Prostate gland (tissue), 2 donors: ENCODE data around the gene ZSWIM3. TPM values are rescaled to one million over a fixed set of nuclear protein-coding genes. Genes with fewer than 3 reads are reported as not detected.

Source experiments
- DNase-seq: peaks from one replicate; pipeline ENCODE4 v3.0.0-alpha.2; 2019; ENCODE audit warnings: low spot score
- H3K27ac ChIP-seq, 2 donors: fragments of 200-600 bp; sonication (generic); 2 replicates each; pipeline ENCODE4 v1.5.1; 2017 to 2019
- H3K27me3 ChIP-seq: fragments of 200-600 bp; sonication (generic); replicated peaks from 2 replicates; pipeline ENCODE4 v1.5.1; 2019; ENCODE audit not compliant: insufficient read depth
- H3K36me3 ChIP-seq, 2 donors: fragments of 200-600 bp; sonication (generic); 1 replicate in 1 of 2; 2 replicates in 1 of 2; pipeline versions ENCODE4 v1.5.1 to v1.8.1; 2017 to 2019
- H3K4me1 ChIP-seq: fragments of 200-600 bp; sonication (generic); replicated peaks from 2 replicates; pipeline ENCODE4 v1.5.1; 2019
- H3K4me3 ChIP-seq, 2 donors: fragments of 200-600 bp; sonication (generic); 2 replicates each; pipeline ENCODE4 v1.5.1; 2017 to 2019
- H3K9me3 ChIP-seq: fragments of 200-600 bp; sonication (generic); 2 replicates; pipeline ENCODE4 v1.5.1; 2017
- POLR2A ChIP-seq: fragments of 450-650 bp; IDR thresholded peaks from one replicate; pipeline ENCODE4 v1.6.1; 2016; ENCODE audit warnings: antibody characterized with exemption, mild to moderate bottlenecking
- POLR2AphosphoS5 ChIP-seq: sonication (generic); formaldehyde crosslinking; IDR thresholded peaks from one replicate; pipeline ENCODE4 v1.6.1; 2017; ENCODE audit warnings: antibody characterized with exemption
- WGBS: methylation state at CpG from one replicate; pipeline ENCODE4 v1.1.5; 2018; 5-methylcytosine and 5-hydroxymethylcytosine counted together
- intact Hi-C: fragments of 100-400 bp; cut with DNase I; formaldehyde crosslinking; loops from one replicate; pipeline ENCODE4 v1.14.2; 2022
- total RNA-seq, 2 donors: library from RNA; depleted of rRNA; stranded (reverse); fragments of >200 nt; gene quantifications; one replicate each; pipeline ENCODE4 v1.1.0, GENCODE V29; 2016
- TF ChIP-seq, protein P1 (sequence below), 4 experiments: fragments of 200-600 bp in 2 of 4; fragments of 450-650 bp in 2 of 4; sonication (generic) in 2 of 4; IDR thresholded peaks; 1 replicate in 3 of 4; 2 replicates in 1 of 4; pipeline ENCODE4 v1.5.1; 2016 to 2019; ENCODE audit warnings: antibody characterized with exemption in 4 of 4, mild to moderate bottlenecking in 2 of 4, moderate library complexity in 2 of 4

Gene ZSWIM3
- total RNA-seq, 2 donors from 2014 or later = 4.3 to 11.9 TPM

GRCh38 chr20:45909336-45909808 is 52.0 kb downstream of the ZSWIM3 start:
- intact Hi-C loops = no loop called here
- Histone ChIP-seq H3K27ac (no peak overlapping the region), H3K4me3 (no peak overlapping the region)

DNA sequence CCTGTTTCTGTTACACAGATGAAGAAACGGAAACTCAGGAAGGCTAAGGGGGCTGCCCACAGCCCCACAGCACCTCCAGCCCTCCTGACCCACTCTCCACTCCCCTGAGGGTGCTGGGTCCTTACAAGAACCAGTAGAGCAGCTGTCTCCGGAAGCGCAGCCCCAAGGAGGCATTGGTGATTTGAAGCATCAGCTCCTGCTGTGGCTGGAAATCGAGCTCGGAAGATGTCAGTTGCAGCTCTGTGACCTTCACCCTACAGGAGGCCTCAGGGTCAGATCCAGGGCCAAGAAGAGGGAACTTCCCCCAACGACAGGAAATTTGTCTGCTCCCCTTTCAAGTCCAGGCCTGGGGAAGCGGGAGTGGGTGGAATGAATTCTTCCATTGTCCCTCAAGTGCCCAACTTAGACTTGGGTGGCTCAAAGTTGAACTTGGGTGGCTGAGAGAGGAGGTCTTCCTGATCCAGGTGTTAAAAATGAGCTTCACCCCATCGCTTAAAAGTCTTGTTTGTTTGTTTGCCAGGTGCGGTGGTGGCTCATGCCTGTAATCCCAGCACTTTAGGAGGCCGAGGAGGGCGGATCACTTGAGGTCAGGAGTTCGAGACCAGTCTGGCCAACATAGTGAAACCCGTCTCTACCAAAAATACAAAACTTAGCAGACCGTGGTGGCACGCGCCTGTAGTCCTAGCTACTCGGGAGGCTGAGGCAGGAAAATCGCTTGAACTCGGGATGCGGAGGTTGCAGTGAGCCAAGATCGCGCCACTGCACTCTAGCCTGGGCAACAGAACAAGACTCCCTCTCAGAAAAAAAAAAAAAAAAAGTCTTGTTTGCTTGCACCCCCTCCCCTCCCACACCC is 52.6 kb downstream of the ZSWIM3 start:
- Histone ChIP-seq H3K36me3 (no peaks in the 10 kb centered on the region), H3K9me3 (no peaks in the 10 kb centered on the region), H3K4me3 (no peak overlapping the region), H3K27me3 (no peaks in the 10 kb centered on the region), H3K27ac (no peak overlapping the region), H3K4me1 (no peaks in the 10 kb centered on the region)
- no peak for DNase-seq
- 89% methylated on average over 22 of the region's 22 CpGs for WGBS
- TF ChIP-seq, protein P1, sequence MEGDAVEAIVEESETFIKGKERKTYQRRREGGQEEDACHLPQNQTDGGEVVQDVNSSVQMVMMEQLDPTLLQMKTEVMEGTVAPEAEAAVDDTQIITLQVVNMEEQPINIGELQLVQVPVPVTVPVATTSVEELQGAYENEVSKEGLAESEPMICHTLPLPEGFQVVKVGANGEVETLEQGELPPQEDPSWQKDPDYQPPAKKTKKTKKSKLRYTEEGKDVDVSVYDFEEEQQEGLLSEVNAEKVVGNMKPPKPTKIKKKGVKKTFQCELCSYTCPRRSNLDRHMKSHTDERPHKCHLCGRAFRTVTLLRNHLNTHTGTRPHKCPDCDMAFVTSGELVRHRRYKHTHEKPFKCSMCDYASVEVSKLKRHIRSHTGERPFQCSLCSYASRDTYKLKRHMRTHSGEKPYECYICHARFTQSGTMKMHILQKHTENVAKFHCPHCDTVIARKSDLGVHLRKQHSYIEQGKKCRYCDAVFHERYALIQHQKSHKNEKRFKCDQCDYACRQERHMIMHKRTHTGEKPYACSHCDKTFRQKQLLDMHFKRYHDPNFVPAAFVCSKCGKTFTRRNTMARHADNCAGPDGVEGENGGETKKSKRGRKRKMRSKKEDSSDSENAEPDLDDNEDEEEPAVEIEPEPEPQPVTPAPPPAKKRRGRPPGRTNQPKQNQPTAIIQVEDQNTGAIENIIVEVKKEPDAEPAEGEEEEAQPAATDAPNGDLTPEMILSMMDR (IDR thresholded peaks at IDR 0.05) = no peak
- TF ChIP-seq POLR2AphosphoS5 (no peak), POLR2A (no peak)
- intact Hi-C loops = loop anchor here (2.0 kb wide), 1 partner anchor 63 kb away; the partner anchor contains the start of gene ZNF335

More at GRCh38 chr20:45909336-45909808, 52.0 kb downstream of the ZSWIM3 start:
- Histone ChIP-seq H3K27me3 (no peaks in the 10 kb centered on the region), H3K9me3 (no peaks in the 10 kb centered on the region), H3K4me1 (no peaks in the 10 kb centered on the region), H3K36me3 (no peaks in the 10 kb centered on the region)
- 91% methylated on average over 12 of the region's 12 CpGs for WGBS
- DNase-seq = no peak
- TF ChIP-seq POLR2A (no peak), POLR2AphosphoS5 (no peak)
- TF ChIP-seq, protein P1 (IDR thresholded peaks at IDR 0.05) = no peak

- TF ChIP-seq, protein P1 (IDR thresholded peaks at IDR 0.05) = no peak
- TF ChIP-seq POLR2AphosphoS5 = peak; percentile 78
- TF ChIP-seq POLR2A = peak; percentile 68
- intact Hi-C loops = loop anchor here (2.0 kb wide), 1 partner anchor 62 kb away; the partner anchor contains the start of gene ZNF335
Observed at GRCh38 chr20:45910670-45911485, 53.5 kb downstream of the ZSWIM3 start.

GRCh38 chr20:45911486-45912343 is 54.3 kb downstream of the ZSWIM3 start, which contains the start of gene PLTP:
TSS of gene PLTP (minus strand) at chr20:45912155. CDS start at chr20:45911452, 703 bp downstream.
- H3K4me1 ChIP-seq = no peaks in the 10 kb centered on the region

More at GRCh38 chr20:45910670-45911485, 53.5 kb downstream of the ZSWIM3 start:
- DNase-seq = peak; percentile 92
- H3K27ac ChIP-seq = peak overlapping the region; percentile 60 to 65
- no peaks in the 10 kb centered on the region for H3K4me1 ChIP-seq
- H3K36me3 ChIP-seq = no peaks in the 10 kb centered on the region
- no peaks in the 10 kb centered on the region for H3K27me3 ChIP-seq
- H3K4me3 ChIP-seq = peak overlapping the region; percentile 29 to 32
- H3K9me3 ChIP-seq = no peaks in the 10 kb centered on the region
- 4% methylated on average over 43 of the region's 43 CpGs for WGBS

More at GRCh38 chr20:45911486-45912343, 54.3 kb downstream of the ZSWIM3 start, which contains the start of gene PLTP:
- TF ChIP-seq POLR2A = peak; percentile 50
- no peak for TF ChIP-seq POLR2AphosphoS5
- Histone ChIP-seq H3K27ac (peak within 1 kb of the TSS; percentile 60 to 65), H3K27me3 (no peaks in the 10 kb centered on the region), H3K36me3 (no peaks in the 10 kb centered on the region), H3K9me3 (no peaks in the 10 kb centered on the region), H3K4me3 (peak within 1 kb of the TSS; percentile 29 to 32)
- intact Hi-C loops = loop anchor here (2.0 kb wide), 1 partner anchor 61 kb away; the partner anchor contains the start of gene ZNF335
- 3% methylated on average over 42 of the region's 58 CpGs for WGBS
- peak; percentile 29 for DNase-seq
